LNCAP (cell line): ENCODE measurements around the gene UFSP1.

Source experiments
- CTCF ChIP-seq: fragments of 450-650 bp; IDR thresholded peaks from 2 replicates; pipeline ENCODE4 v1.5.1; 2017; ENCODE audit warnings: mild to moderate bottlenecking

The UFSP1 gene

GRCh38 chr7:100895956-100896731 lies 6.6 kb upstream of the UFSP1 start:
- no peak for TF ChIP-seq CTCF

- no peak for TF ChIP-seq CTCF
Observed at GRCh38 chr7:100895701-100895955, 6.1 kb upstream of the UFSP1 start, which contains the start of gene ACHE. Gene ACHE, minus strand, starts transcription at chr7:100895888. Its CDS starts 1,656 bp downstream, at chr7:100894232.

GRCh38 chr7:100894860-100895700 lies 5.6 kb upstream of the UFSP1 start:
- TF ChIP-seq CTCF, result peak; percentile 96

- no peak for TF ChIP-seq CTCF
Observed at GRCh38 chr7:100893910-100894721, 4.6 kb upstream of the UFSP1 start.

- no peak for TF ChIP-seq CTCF
Observed at GRCh38 chr7:100893318-100893895, 3.9 kb upstream of the UFSP1 start.

GRCh38 chr7:100892364-100893317 lies 3.1 kb upstream of the UFSP1 start:
- no peak for TF ChIP-seq CTCF
